ENCODE data around the gene TPMT.

- TF ChIP-seq POLR2A (IDR thresholded peaks at IDR 0.05; ENCODE audit: low read depth) (no peak), CTCF (IDR thresholded peaks at IDR 0.05) (no peak), POLR2AphosphoS5 (IDR thresholded peaks at IDR 0.05) (no peak), EP300 (IDR thresholded peaks at IDR 0.05) (no peak)
These were observed 7.5 kb upstream of the TPMT start for GRCh38 chr6:18162401-18162800.

All from esophagus muscularis mucosa (tissue), 4 donors.